HG03565 (cell line): Measurements from ENCODE around the gene FHOD3.
"Not testable (repeated sequence)": the region's sequence is repeated elsewhere in the genome, so short reads cannot be mapped to it uniquely, and the experiment has no call there.

Source experiments
- ATAC-seq: cut with Tn5 transposase; IDR thresholded peaks from one replicate; pipeline ENCODE4 v1.9.1; 2021; ENCODE audit warnings: mild to moderate bottlenecking, moderate library complexity; ENCODE audit not compliant: unreplicated experiment

The FHOD3 gene

DNA sequence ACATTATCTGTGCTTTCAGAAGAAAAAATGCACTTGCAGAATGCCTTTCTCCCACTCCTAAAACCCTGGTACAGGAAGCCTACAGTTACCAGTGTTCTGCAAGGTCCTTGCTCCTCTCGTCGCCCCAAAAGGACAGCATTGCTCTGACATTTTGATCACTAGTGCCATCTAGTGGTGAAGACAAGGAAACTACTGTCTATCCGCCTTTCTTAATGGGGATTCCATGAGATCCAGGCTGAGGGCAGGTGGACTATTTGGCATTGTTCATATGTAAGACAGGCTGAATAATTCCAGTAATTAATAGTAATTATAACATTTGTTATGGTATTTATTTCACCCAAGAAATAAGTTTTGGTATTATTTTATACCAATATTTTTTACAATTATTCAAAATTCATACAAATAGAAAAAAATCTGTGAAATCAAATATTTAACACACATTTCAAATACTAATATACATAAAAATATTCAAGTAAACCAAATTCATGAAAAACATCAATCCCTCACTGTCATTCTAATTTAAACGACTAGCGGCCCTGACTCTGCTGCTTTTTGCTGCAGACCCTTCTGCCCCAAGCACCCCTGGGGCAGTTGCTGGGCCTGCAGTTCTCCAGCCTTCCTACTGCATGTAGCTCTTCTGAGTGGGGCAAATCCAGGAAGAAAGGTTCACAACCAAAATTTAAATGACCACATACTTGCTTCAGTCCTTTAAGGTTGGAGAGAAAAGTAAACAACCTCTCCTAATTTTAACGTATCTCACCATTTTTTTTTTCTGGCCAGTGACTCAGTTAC lies 512.3 kb downstream of the FHOD3 start:
- ATAC-seq, result peak; percentile 98

GRCh38 chr18:36811430-36811829 lies 513.9 kb downstream of the FHOD3 start:
- ATAC-seq, result no peak

- no peak for ATAC-seq
Measured at GRCh38 chr18:36811955-36812354, 514.4 kb downstream of the FHOD3 start.

GRCh38 chr18:36812678-36813077 lies 515.2 kb downstream of the FHOD3 start:
- ATAC-seq, result no peak

DNA sequence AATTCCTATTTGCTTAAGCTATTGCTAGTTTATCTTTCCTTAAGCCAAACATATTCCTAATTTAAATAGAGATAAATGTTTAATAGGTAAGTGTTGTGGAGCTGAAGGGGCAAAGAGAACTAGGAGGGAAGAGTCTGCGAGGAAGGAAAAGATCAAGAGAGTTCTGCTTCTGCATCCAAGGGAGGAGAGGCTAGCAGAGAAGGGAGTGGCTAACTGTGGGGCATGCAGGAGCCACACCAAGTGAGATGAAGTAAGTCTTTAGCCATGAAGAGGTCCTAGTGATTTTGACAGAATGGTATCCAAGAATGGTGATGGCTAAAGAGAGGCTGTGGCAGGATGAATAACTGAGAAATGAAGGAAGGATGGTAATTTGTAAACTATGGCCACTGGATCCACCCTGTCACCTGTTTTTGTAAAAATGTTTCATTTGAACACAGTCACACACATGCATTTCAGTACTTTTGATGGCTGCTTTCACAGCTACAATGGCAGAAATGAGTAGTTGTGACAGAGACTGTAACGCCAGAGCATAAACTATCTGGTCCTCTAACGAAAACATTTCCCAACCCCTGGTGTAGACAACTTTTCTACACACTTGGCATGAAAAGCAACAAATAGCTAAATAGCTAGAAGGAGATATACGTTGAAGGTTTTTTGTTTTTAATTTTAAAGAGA lies 515.7 kb downstream of the FHOD3 start:
- ATAC-seq, result no peak

GRCh38 chr18:36813824-36814223 lies 516.3 kb downstream of the FHOD3 start:
- ATAC-seq, result no peak

- ATAC-seq, result no peak
Measured at GRCh38 chr18:36814994-36815393, 517.5 kb downstream of the FHOD3 start.

DNA sequence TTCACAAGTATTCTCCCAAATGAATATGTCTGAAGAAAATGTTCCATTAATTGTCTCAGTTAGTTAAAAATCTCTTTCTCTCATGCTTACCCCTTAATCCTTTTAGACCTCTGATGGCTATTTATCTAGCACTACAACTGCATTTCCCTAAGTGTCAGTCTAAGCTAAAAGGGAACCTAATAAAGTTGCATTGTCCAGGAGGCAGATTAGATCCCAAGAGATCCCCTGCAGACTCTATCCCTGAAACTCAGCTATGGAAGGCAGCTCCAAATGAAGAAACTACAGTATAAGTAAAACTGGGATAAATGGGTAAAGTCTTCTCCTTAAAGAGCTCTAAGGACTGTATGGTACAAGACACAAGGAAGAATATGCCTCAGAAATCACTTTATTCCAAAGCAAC lies 518.6 kb downstream of the FHOD3 start:
- ATAC-seq, result not testable (repeated sequence)

- no peak for ATAC-seq
Measured at GRCh38 chr18:36817039-36817438, 519.5 kb downstream of the FHOD3 start.

DNA sequence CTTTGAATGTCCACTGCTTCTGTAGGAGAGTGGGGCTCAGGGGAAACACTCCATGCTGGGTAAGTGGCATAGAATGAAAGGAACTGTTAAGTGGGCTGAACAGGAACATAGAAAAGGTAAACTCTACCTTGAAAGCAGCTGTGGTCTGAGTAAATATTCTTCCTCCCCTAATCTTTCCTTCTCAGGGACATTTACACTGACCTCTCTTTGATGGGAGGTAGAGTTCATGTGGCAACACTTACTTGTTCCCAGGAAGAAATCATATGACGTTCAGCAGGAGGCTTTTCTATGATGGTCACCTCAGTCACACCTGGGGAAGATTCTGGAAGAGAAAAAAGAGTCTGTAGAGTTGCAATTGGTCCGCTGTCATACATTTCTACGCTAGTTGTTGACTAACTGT lies 521.1 kb downstream of the FHOD3 start:
- ATAC-seq, result no peak

DNA sequence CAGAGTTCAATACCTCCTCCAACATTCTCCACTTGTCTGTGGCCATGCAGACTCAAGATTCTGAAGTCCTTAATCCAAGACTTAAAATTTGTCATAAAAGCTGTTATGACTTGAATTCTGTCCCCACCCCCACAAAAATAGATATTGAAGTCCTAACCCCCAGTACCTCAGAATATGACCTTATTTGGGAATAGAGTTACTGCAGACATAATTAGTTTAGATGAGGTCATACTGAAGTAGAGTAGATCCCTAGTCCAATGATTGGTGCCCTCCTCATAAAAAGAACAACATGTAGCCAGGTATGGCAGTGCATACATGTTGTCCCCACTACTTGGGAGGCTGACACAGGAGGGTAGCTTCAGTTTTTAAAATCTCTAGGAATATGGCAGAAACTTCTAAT lies 522.1 kb downstream of the FHOD3 start:
- ATAC-seq, result no peak

DNA sequence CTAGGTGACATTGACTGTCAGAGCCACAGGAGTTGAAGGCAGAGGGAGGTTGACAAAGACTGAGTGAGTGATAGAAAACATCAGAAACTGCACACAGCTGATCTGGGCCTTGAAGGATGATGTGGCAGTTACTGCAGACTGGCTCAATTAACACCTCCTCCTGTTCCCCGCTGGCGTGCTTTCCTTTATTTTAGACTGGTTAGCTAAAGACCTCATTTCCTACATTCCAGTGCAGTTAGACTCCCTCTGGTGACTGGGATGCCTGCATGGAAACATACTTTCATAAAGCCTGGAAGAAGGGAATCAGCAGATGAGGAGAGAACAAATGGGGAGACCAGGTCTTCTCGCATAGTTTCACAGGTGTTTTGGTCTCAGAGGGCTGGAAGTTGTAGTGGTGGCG lies 524.2 kb downstream of the FHOD3 start:
- no peak for ATAC-seq

DNA sequence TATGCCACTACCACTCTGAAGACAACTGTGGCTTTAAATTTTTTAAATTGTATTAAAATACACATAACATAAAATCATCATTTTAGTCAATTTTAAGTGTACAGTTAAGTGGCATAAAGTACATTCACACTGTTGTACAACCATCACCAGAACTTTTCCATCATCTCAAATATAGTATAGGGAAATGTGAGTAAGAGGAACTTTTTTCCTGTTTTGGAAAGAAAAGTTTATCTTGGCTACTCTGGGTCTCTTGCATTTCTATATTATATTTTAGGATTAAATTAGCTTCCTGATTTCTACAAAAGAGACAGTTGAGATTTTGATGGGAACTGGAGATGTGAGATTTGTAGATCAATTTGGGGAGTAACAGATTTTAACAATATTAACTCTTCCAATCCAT lies 528.0 kb downstream of the FHOD3 start:
- no peak for ATAC-seq

DNA sequence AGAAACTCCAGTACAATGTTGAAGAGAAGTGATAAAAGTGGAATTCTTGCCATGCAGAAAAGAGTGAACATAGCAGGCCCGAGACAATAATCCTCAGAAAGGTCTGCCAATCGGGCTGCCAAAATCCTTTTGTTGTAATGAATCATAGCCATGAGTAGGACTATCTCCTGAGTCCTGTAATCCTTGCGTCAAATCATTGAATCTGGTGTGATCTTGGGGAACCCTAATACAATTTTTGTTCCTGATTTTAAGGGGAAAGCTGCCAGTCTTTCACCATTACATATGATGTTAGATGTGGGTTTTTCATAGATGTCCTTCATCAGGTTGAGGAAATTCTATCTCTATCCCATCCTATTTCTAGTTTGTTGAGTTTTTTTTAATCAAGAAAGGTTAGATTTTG lies 529.0 kb downstream of the FHOD3 start:
- no peak for ATAC-seq

GRCh38 chr18:36828157-36828629 lies 530.7 kb downstream of the FHOD3 start:
- no peak for ATAC-seq

DNA sequence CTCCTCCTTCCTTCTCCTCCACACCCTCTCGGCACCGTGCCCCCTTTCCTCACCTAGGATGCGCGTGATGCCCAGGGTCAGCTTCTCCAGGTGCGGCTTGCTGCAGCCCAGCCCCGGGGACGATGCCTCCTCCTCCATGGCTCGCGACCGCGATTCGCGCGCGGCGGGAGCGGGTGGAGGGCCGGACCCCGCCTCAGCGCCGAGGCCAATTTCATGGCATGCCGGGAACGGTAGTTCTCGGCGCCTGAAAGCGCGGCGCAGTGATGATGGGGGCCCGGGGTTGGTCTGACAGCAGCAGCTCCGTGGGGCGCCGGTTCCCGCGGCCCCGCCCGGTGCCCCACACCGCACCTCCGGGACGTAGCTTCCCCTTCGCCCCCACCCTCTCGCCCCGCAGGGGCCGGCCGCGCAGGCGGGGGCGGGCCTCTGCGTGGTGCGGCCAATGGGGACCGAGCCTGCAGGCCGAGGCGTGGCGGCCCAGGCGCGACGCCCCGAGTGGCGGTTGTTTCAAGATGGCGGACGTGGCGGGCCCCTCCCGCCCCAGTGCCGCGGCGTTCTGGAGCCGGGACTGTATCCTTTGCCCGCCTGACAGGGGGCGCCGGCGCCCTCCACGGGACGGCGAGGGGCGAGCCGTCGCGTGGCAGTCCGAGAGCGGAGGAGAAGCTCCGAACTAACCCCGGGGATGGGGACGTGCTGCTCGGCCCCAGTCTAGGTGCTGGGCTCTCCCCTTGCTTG lies 531.3 kb downstream of the FHOD3 start, which contains the start of the genes KIAA1328 and TPGS2:
TSS of gene KIAA1328 (plus strand) at position 498 of the 732 bp plus-strand sequence. CDS start at position 510, 12 bp downstream.
TSS of gene TPGS2 (minus strand) at position 373 of the 732 bp plus-strand sequence. CDS start at position 138, 235 bp downstream.
- ATAC-seq, result peak; percentile 84
